A549 treated with CpdA at 1 μM for 4 hours (cell line): Measurements from ENCODE around the gene OR51F2. TPM values are rescaled to one million over a fixed set of nuclear protein-coding genes. Genes with fewer than 3 reads are reported as not detected.

Experiments used
- total RNA-seq: library from RNA; stranded (reverse); fragments of 200-300 nt; extraction: Qiagen RNA extraction; gene quantifications from 5 replicates; pipeline ENCODE4 v1.2.3, GENCODE V29; 2022; ENCODE audit warnings: low read depth

The OR51F2 gene
- not detected in 5 replicates for total RNA-seq

GRCh38 chr11:4821021-4821420 lies at the start of gene OR51F2:
Gene OR51F2, plus strand, starts transcription at chr11:4821321. Its CDS starts 101 bp downstream, at chr11:4821422.

GRCh38 chr11:4804280-4804679 lies 16.8 kb upstream of the OR51F2 start, which contains the start of gene OR52R1:
Gene OR52R1, minus strand, starts transcription at chr11:4804380. Its CDS starts 0 bp downstream, at chr11:4804380.

GRCh38 chr11:4848908-4849532 lies 27.9 kb downstream of the OR51F2 start, which contains the start of gene OR51S1:
Gene OR51S1, minus strand, starts transcription at chr11:4849208. Its CDS starts 0 bp downstream, at chr11:4849208.

Other genes with a start within 250 kb of the OR51F2 start
- gene OR52I2, start 239.6 kb upstream of the OR51F2 start, total RNA-seq: not detected in 5 replicates
- not detected in 5 replicates for gene OR52I1, start 227.3 kb upstream of the OR51F2 start, total RNA-seq
- gene TRIM68, start 213.1 kb upstream of the OR51F2 start, total RNA-seq: 8.0 to 10.8 TPM (median 9.3 TPM) in 5 replicates
- gene OR51D1, start 183.8 kb upstream of the OR51F2 start, total RNA-seq: not detected in 5 replicates
- gene OR51E1, start 177.3 kb upstream of the OR51F2 start, total RNA-seq: not detected in 5 replicates
- 0.02 to 0.14 TPM in 2 of 5 replicates, not detected in the others for gene OR51E2, start 123.5 kb upstream of the OR51F2 start, total RNA-seq
- not detected in 5 replicates for gene MMP26, start 116.5 kb upstream of the OR51F2 start, total RNA-seq
- gene OR51F1, start 51.4 kb upstream of the OR51F2 start, total RNA-seq: not detected in 5 replicates
- gene OR52R1, start 16.9 kb upstream of the OR51F2 start, total RNA-seq: not detected in 5 replicates
- not detected in 5 replicates for gene OR51S1, start 27.9 kb downstream of the OR51F2 start, total RNA-seq
- not detected in 5 replicates for gene OR51T1, start 60.6 kb downstream of the OR51F2 start, total RNA-seq
- not detected in 5 replicates for gene OR51A7, start 82.5 kb downstream of the OR51F2 start, total RNA-seq
- gene OR51G2, start 98.0 kb downstream of the OR51F2 start, total RNA-seq: not detected in 5 replicates
- gene OR51G1, start 103.0 kb downstream of the OR51F2 start, total RNA-seq: not detected in 5 replicates
- gene OR51A4, start 126.3 kb downstream of the OR51F2 start, total RNA-seq: not detected in 5 replicates
- not detected in 5 replicates for gene OR51A2, start 134.4 kb downstream of the OR51F2 start, total RNA-seq
- gene OR51L1, start 173.5 kb downstream of the OR51F2 start, total RNA-seq: not detected in 5 replicates
- not detected in 5 replicates for gene OR52J3, start 225.2 kb downstream of the OR51F2 start, total RNA-seq
- not detected in 5 replicates for gene OR52E2, start 238.3 kb downstream of the OR51F2 start, total RNA-seq
- not detected in 5 replicates for gene OR52E1, start 248.3 kb downstream of the OR51F2 start, total RNA-seq